HL-60 (cell line): ENCODE data around the gene RASGRP2.

Experiments used
- DNase-seq, 2 experiments: peaks; one replicate each; pipeline ENCODE4 v3.0.0-alpha.2; 2010 to 2020; ENCODE audit warnings: low read depth in 1 of 2, low spot score in 1 of 2
- H3K27ac ChIP-seq: fragments of 250-450 bp; sonication (Bioruptor Pico); replicated peaks from 2 replicates; pipeline ENCODE4 v1.5.1; 2020; ENCODE audit warnings: mild to moderate bottlenecking, moderate library complexity
- H3K27me3 ChIP-seq: fragments of 250-450 bp; sonication (Bioruptor Pico); 2 replicates; pipeline ENCODE4 v1.5.1; 2021; ENCODE audit warnings: mild to moderate bottlenecking, moderate library complexity; ENCODE audit not compliant: insufficient read depth, poor library complexity, severe bottlenecking
- H3K4me3 ChIP-seq: replicated peaks from 2 replicates; pipeline ENCODE4 v1.5.1; 2011; ENCODE audit warnings: mild to moderate bottlenecking, control low read depth, low read length; ENCODE audit not compliant: insufficient read depth
- CTCF ChIP-seq: IDR thresholded peaks from one replicate; pipeline ENCODE4 v1.5.1; 2011; ENCODE audit warnings: low read length, control low read depth, inconsistent platforms; ENCODE audit not compliant: insufficient read depth
- GABPA ChIP-seq: IDR thresholded peaks from 2 replicates; pipeline ENCODE4 v1.6.1; 2012; ENCODE audit warnings: low read depth
- POLR2AphosphoS5 ChIP-seq: IDR thresholded peaks from 2 replicates; pipeline ENCODE4 v1.6.1; 2012; ENCODE audit warnings: low read depth
- REST ChIP-seq: IDR thresholded peaks from 2 replicates; pipeline ENCODE4 v1.6.1; 2012; ENCODE audit warnings: low read depth; ENCODE audit not compliant: insufficient replicate concordance
- SPI1 ChIP-seq: IDR thresholded peaks from 2 replicates; pipeline ENCODE4 v1.6.1; 2012; ENCODE audit warnings: low read depth, mild to moderate bottlenecking, borderline replicate concordance

RASGRP2 gene

GRCh38 chr11:64742087-64742888 is 1.7 kb downstream of the RASGRP2 start:
- peak in 1 of 2 experiments; percentile 45 for DNase-seq
- Histone ChIP-seq H3K27ac (peak overlapping the region; percentile 99), H3K4me3 (peak overlapping the region; percentile 85), H3K27me3 (no peaks in the 10 kb centered on the region)
- TF ChIP-seq GABPA: no peak
- TF ChIP-seq SPI1: no peak
- TF ChIP-seq REST: no peak
- no peak for TF ChIP-seq CTCF
- TF ChIP-seq POLR2AphosphoS5: no peak; the same call in 1 of the 2 replicates

- TF ChIP-seq SPI1 (no peak), GABPA (no peak), POLR2AphosphoS5 (no peak), CTCF (no peak), REST (no peak)
- peak overlapping the region; percentile 85 for H3K4me3 ChIP-seq
- H3K27ac ChIP-seq: peak overlapping the region; percentile 99; the same call in 1 of the 2 replicates
- H3K27me3 ChIP-seq: no peaks in the 10 kb centered on the region
- DNase-seq: no peak
Measured at GRCh38 chr11:64741375-64742086, 2.4 kb downstream of the RASGRP2 start.

- no peak for DNase-seq
- Histone ChIP-seq H3K4me3 (no peak overlapping the region), H3K27ac (no peak overlapping the region), H3K27me3 (no peaks in the 10 kb centered on the region)
- no peak for TF ChIP-seq SPI1
- TF ChIP-seq POLR2AphosphoS5: no peak
- TF ChIP-seq CTCF: no peak
- TF ChIP-seq REST: no peak
- no peak for TF ChIP-seq GABPA
Measured at GRCh38 chr11:64739871-64740270, 4.1 kb downstream of the RASGRP2 start.
